HepG2 (cell line): ENCODE measurements around the gene NSF. TPM values are rescaled to one million over a fixed set of nuclear protein-coding genes. Genes with fewer than 3 reads are reported as not detected.

Experiments used
- ARNTL ChIP-seq: sonication (generic); formaldehyde crosslinking; IDR thresholded peaks from 2 replicates; pipeline ENCODE4 v1.4.0; 2020; ENCODE audit warnings: mild to moderate bottlenecking, missing genetic modification reagents
- FOXC1 ChIP-seq: sonication (generic); formaldehyde crosslinking; IDR thresholded peaks from 2 replicates; pipeline ENCODE4 v1.8.0; 2022; ENCODE audit warnings: mild to moderate bottlenecking, missing genetic modification reagents, borderline replicate concordance
- HOMEZ ChIP-seq: IDR thresholded peaks from 2 replicates; pipeline ENCODE4 v1.6.1; 2016; ENCODE audit warnings: low read depth
- KLF11 ChIP-seq: IDR thresholded peaks from 2 replicates; pipeline ENCODE4 v1.6.1; 2016; ENCODE audit warnings: missing compliant biosample characterization
- KLF16 ChIP-seq, 2 experiments: sonication (generic) in 1 of 2; formaldehyde crosslinking in 1 of 2; IDR thresholded peaks; 2 replicates each; pipeline versions ENCODE4 v1.6.1 to v1.8.0; 2016 to 2023; ENCODE audit warnings: missing genetic modification reagents in 2 of 2, missing compliant biosample characterization in 1 of 2
- MED1 ChIP-seq: sonication (generic); formaldehyde crosslinking; IDR thresholded peaks from 2 replicates; pipeline ENCODE4 v1.4.0; 2020; ENCODE audit warnings: missing genetic modification reagents
- NFIC ChIP-seq: IDR thresholded peaks from 2 replicates; pipeline ENCODE4 v1.6.1; 2012; ENCODE audit warnings: mild to moderate bottlenecking, low read length, inconsistent platforms
- SUZ12 ChIP-seq: fragments of 150-350 bp; IDR thresholded peaks from 2 replicates; pipeline ENCODE4 v1.6.1; 2014; ENCODE audit warnings: low read depth, low read length
- TBX3 ChIP-seq: fragments of 450-650 bp; IDR thresholded peaks from 2 replicates; pipeline ENCODE4 v1.6.1; 2017; ENCODE audit warnings: antibody characterized with exemption, mild to moderate bottlenecking, inconsistent platforms, borderline replicate concordance
- TFE3 ChIP-seq: IDR thresholded peaks from 2 replicates; pipeline ENCODE4 v1.6.1; 2016
- THRA ChIP-seq: sonication (generic); formaldehyde crosslinking; IDR thresholded peaks from 2 replicates; pipeline ENCODE4 v1.4.0; 2020; ENCODE audit warnings: missing genetic modification reagents, borderline replicate concordance
- ZBTB43 ChIP-seq: sonication (generic); formaldehyde crosslinking; conservative IDR thresholded peaks from 2 replicates; pipeline ENCODE4 v1.4.0; 2020; ENCODE audit warnings: missing genetic modification reagents
- ZNF263 ChIP-seq: sonication (generic); formaldehyde crosslinking; IDR thresholded peaks from 2 replicates; pipeline ENCODE4 v1.4.0; 2020; ENCODE audit warnings: missing genetic modification reagents
- ZNF549 ChIP-seq: sonication (generic); formaldehyde crosslinking; IDR thresholded peaks from 2 replicates; pipeline ENCODE4 v1.5.0; 2020; ENCODE audit warnings: missing genetic modification reagents
- ZNF761 ChIP-seq: sonication (generic); formaldehyde crosslinking; conservative IDR thresholded peaks from 2 replicates; pipeline ENCODE4 v1.4.0; 2020; ENCODE audit warnings: mild to moderate bottlenecking, missing genetic modification reagents
- ZNF891 ChIP-seq: sonication (generic); formaldehyde crosslinking; IDR thresholded peaks from 2 replicates; pipeline ENCODE4 v1.5.0; 2020; ENCODE audit warnings: mild to moderate bottlenecking, missing genetic modification reagents
- ZSCAN31 ChIP-seq: sonication (generic); formaldehyde crosslinking; IDR thresholded peaks from 2 replicates; pipeline ENCODE4 v1.5.0; 2020; ENCODE audit warnings: low read depth, mild to moderate bottlenecking, missing genetic modification reagents
- polyA plus RNA-seq, 8 experiments: library from polyadenylated mRNA; depleted of rRNA in 3 of 8; stranded (reverse) in 7 of 8; unstranded in 1 of 8; fragments of >200 nt; fragmentation: Illumina TruSeq in 4 of 8; extraction: Trizol in 4 of 8; gene quantifications; 2 replicates each; pipeline versions ENCODE4 v1.2.1 to v1.2.3, GENCODE V29; 2011 to 2016; ENCODE audit warnings: low read depth in 4 of 8, missing spikeins in 1 of 8, mixed read lengths in 1 of 8; ENCODE audit not compliant: insufficient read depth in 1 of 8
- total RNA-seq, 5 experiments: library from RNA; depleted of rRNA; stranded (reverse); fragments of >200 nt; fragmentation: Illumina TruSeq; extraction: Trizol; gene quantifications; 2 replicates each; pipeline ENCODE4 v1.2.3, GENCODE V29; 2016; ENCODE audit warnings: low read depth in 1 of 5
- TF ChIP-seq, protein P1 (sequence below): sonication (generic); formaldehyde crosslinking; IDR thresholded peaks from 2 replicates; pipeline ENCODE4 v1.5.1; 2020; ENCODE audit warnings: missing genetic modification reagents, mild to moderate bottlenecking, borderline replicate concordance
- TF ChIP-seq, protein P2 (sequence below): sonication (generic); formaldehyde crosslinking; IDR thresholded peaks from 2 replicates; pipeline ENCODE4 v1.8.0; 2022; ENCODE audit warnings: mild to moderate bottlenecking, missing genetic modification reagents; ENCODE audit not compliant: insufficient replicate concordance

The NSF gene
- total and polyA plus RNA-seq, 2 of the 13 experiments (the other 11 are each of a cell fraction or from before 2014, with no cell fraction given): 21.9 to 37.8 TPM

DNA sequence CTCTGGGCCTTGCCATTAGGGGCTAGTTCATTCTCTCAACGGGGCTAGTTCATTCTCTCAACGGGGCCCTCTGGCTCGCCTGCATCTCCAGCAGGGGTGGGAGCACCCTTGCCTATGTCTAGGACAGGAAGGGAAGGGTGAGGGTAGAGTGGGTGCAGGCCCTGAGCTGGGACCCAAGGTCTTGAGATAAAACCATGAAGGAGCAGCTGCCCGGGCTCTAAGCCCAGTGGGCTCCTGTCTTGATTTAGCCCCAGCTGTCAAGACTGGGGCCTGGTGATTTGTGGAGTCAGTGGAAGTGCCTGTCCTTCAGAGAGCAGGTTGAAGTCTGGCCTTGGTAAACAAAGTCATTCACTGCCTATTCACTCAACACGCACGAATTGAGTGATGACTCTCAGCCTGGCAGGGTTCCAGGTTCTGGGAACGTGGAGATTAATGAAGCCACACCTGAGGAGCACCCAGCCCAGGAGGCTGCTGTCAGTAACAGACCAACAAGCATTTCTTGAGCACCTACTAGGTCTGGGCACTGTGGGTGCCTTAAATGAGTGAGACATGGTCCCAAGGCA is 192.6 kb downstream of the NSF start (continued):
- 0 out of 2 replicates have a peak, but pooled peaks have one; percentile 31 for TF ChIP-seq ZBTB43
- peak; percentile 76 for TF ChIP-seq ZNF263 (CRISPR knock-in tag)
- TF ChIP-seq FOXC1 (CRISPR knock-in tag): no peak
- TF ChIP-seq ZSCAN31 (CRISPR knock-in tag): 0 out of 2 replicates have a peak, but pooled peaks have one; percentile 49
- TF ChIP-seq SUZ12: no peak
- no peak for TF ChIP-seq TFE3
- 0 out of 2 replicates have a peak, but pooled peaks have one; percentile 30 for TF ChIP-seq HOMEZ (CRISPR knock-in tag)
- no peak for TF ChIP-seq ZNF891 (CRISPR knock-in tag)
- no peak for TF ChIP-seq KLF11 (CRISPR knock-in tag)
- TF ChIP-seq THRA (CRISPR knock-in tag): peak; percentile 43; the same call in 1 of the 2 replicates
- no peak for TF ChIP-seq ZNF761 (CRISPR knock-in tag)
- TF ChIP-seq, protein P1, sequence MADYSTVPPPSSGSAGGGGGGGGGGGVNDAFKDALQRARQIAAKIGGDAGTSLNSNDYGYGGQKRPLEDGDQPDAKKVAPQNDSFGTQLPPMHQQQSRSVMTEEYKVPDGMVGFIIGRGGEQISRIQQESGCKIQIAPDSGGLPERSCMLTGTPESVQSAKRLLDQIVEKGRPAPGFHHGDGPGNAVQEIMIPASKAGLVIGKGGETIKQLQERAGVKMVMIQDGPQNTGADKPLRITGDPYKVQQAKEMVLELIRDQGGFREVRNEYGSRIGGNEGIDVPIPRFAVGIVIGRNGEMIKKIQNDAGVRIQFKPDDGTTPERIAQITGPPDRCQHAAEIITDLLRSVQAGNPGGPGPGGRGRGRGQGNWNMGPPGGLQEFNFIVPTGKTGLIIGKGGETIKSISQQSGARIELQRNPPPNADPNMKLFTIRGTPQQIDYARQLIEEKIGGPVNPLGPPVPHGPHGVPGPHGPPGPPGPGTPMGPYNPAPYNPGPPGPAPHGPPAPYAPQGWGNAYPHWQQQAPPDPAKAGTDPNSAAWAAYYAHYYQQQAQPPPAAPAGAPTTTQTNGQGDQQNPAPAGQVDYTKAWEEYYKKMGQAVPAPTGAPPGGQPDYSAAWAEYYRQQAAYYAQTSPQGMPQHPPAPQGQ (CRISPR knock-in tag): no peak
- peak; percentile 85 for TF ChIP-seq MED1
- TF ChIP-seq KLF16 (CRISPR knock-in tag; IDR thresholded peaks at IDR 0.05): peak in 1 of 2 experiments; percentile 47; a peak in 1 of 4 replicates
- no peak for TF ChIP-seq ZNF549 (CRISPR knock-in tag)
- no peak for TF ChIP-seq TBX3
- 0 out of 2 replicates have a peak, but pooled peaks have one; percentile 31 for TF ChIP-seq ARNTL
- TF ChIP-seq, protein P2, sequence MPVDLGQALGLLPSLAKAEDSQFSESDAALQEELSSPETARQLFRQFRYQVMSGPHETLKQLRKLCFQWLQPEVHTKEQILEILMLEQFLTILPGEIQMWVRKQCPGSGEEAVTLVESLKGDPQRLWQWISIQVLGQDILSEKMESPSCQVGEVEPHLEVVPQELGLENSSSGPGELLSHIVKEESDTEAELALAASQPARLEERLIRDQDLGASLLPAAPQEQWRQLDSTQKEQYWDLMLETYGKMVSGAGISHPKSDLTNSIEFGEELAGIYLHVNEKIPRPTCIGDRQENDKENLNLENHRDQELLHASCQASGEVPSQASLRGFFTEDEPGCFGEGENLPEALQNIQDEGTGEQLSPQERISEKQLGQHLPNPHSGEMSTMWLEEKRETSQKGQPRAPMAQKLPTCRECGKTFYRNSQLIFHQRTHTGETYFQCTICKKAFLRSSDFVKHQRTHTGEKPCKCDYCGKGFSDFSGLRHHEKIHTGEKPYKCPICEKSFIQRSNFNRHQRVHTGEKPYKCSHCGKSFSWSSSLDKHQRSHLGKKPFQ (CRISPR knock-in tag): peak; percentile 82
- TF ChIP-seq NFIC: 0 out of 2 replicates have a peak, but pooled peaks have one; percentile 50
